ENCODE data around the gene BTBD19.
"Not testable (repeated sequence)": the region's sequence is repeated elsewhere in the genome, so short reads cannot be mapped to it uniquely, and the experiment has no call there.

The BTBD19 gene

GRCh38 chr1:44810101-44810761, 1.9 kb downstream of the BTBD19 start:
- peak; percentile 28 for DNase-seq

GRCh38 chr1:44810762-44811105, 2.4 kb downstream of the BTBD19 start:
- DNase-seq = not testable (repeated sequence)

- DNase-seq = no peak
These were observed 2.9 kb downstream of the BTBD19 start for GRCh38 chr1:44811234-44811633.

- DNase-seq = no peak
These were observed 4.7 kb downstream of the BTBD19 start for GRCh38 chr1:44812822-44813543.

GRCh38 chr1:44815926-44816325, 7.6 kb downstream of the BTBD19 start:
- DNase-seq = not testable (repeated sequence)

- DNase-seq = no peak
These were observed 9.0 kb downstream of the BTBD19 start for GRCh38 chr1:44817307-44817706.

GRCh38 chr1:44817771-44818495, 9.6 kb downstream of the BTBD19 start:
- DNase-seq = no peak

- DNase-seq = no peak
These were observed 10.9 kb downstream of the BTBD19 start for GRCh38 chr1:44819196-44819607.

GRCh38 chr1:44819608-44820327, 11.4 kb downstream of the BTBD19 start:
- DNase-seq = peak; percentile 73

GRCh38 chr1:44820328-44821239, 12.3 kb downstream of the BTBD19 start:
- DNase-seq = no peak

GRCh38 chr1:44821240-44821715, 13.0 kb downstream of the BTBD19 start:
- no peak for DNase-seq

GRCh38 chr1:44822131-44822701, 13.9 kb downstream of the BTBD19 start:
- no peak for DNase-seq

GRCh38 chr1:44822981-44823451, 14.7 kb downstream of the BTBD19 start:
- DNase-seq = no peak

GRCh38 chr1:44824392-44824791, 16.1 kb downstream of the BTBD19 start:
- not testable (repeated sequence) for DNase-seq

GRCh38 chr1:44826375-44827196, 18.3 kb downstream of the BTBD19 start:
- no peak for DNase-seq

- DNase-seq = no peak
These were observed 19.1 kb downstream of the BTBD19 start for GRCh38 chr1:44827197-44828002.

- DNase-seq = no peak
These were observed 19.8 kb downstream of the BTBD19 start for GRCh38 chr1:44828003-44828651.

GRCh38 chr1:44828841-44829440, 20.6 kb downstream of the BTBD19 start:
- no peak for DNase-seq
